ENCODE measurements around the gene DBNDD1. TPM values are rescaled to one million over a fixed set of nuclear protein-coding genes. Genes with fewer than 3 reads are reported as not detected.
"Not testable (repeated sequence)": the region's sequence is repeated elsewhere in the genome, so short reads cannot be mapped to it uniquely, and the experiment has no call there.

DBNDD1 gene
- total RNA-seq, 1 donor from 2014 or later, result 4.2 TPM

GRCh38 chr16:89999831-90000574 is 19.3 kb downstream of the DBNDD1 start:
- Histone ChIP-seq H3K27me3 (ENCODE audit: low read depth) (no peaks in the 10 kb centered on the region), H3K4me1 (no peaks in the 10 kb centered on the region), H3K4me3 (no peak overlapping the region), H3K9me3 (no peaks in the 10 kb centered on the region), H3K27ac (no peak overlapping the region), H3K36me3 (peaks cover 30% of the 10 kb centered on the region)
- ATAC-seq, result peak in 1 of 2 donors; percentile 30
- intact Hi-C loops (cut with DNase I), result no loop called here
- TF ChIP-seq CTCF (IDR thresholded peaks at IDR 0.05), result no peak
- DNase-seq, result no peak

- DNase-seq, result no peak
- peak overlapping the region; percentile 18 for H3K27ac ChIP-seq
- peaks cover 65% of the 10 kb centered on the region for H3K36me3 ChIP-seq
- H3K9me3 ChIP-seq, result no peaks in the 10 kb centered on the region
- ATAC-seq, result no peak
- no peaks in the 10 kb centered on the region for H3K27me3 ChIP-seq (ENCODE audit: low read depth)
- no peak for TF ChIP-seq CTCF (IDR thresholded peaks at IDR 0.05)
- intact Hi-C loops (cut with DNase I), result no loop called here
- H3K4me1 ChIP-seq, result no peaks in the 10 kb centered on the region
- H3K4me3 ChIP-seq, result no peak overlapping the region
These were observed 23.1 kb downstream of the DBNDD1 start for GRCh38 chr16:89996178-89996489.

- H3K9me3 ChIP-seq; DNase-seq; intact Hi-C loops (cut with DNase I); H3K4me3 ChIP-seq; H3K27me3 ChIP-seq (ENCODE audit: low read depth); H3K4me1 ChIP-seq; ATAC-seq: not testable (repeated sequence)
- Histone ChIP-seq H3K36me3 (peaks cover 70% of the 10 kb centered on the region), H3K27ac (peak overlapping the region; percentile 18)
These were observed 23.6 kb downstream of the DBNDD1 start for GRCh38 chr16:89995475-89996177.

GRCh38 chr16:89994721-89995474 is 24.4 kb downstream of the DBNDD1 start:
- H3K9me3 ChIP-seq; intact Hi-C loops (cut with DNase I); H3K27ac ChIP-seq; H3K4me3 ChIP-seq; H3K27me3 ChIP-seq (ENCODE audit: low read depth); H3K4me1 ChIP-seq; DNase-seq: not testable (repeated sequence)
- peak in 1 of 2 donors; percentile 55 for ATAC-seq
- H3K36me3 ChIP-seq, result peaks cover 72% of the 10 kb centered on the region

DNA sequence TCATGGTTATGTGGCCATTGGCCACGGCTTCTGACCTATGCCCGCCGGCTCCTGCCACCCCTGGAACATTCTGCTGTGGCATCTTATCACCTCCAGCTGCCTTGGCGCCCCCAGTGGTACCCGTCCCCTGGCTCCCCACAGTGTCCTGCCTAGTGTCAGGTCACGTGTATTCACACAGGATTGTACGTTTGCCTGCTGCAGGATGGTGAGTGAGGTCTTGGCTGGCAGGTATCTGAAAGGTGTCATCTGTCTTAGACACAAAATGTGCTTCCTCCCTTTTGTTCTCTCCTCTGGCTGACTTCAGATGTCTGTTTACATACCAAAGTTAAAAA is 24.9 kb downstream of the DBNDD1 start:
- Histone ChIP-seq H3K4me1 (no peaks in the 10 kb centered on the region), H3K36me3 (peaks cover 68% of the 10 kb centered on the region), H3K9me3 (no peaks in the 10 kb centered on the region), H3K27me3 (ENCODE audit: low read depth) (no peaks in the 10 kb centered on the region), H3K27ac (no peak overlapping the region), H3K4me3 (no peak overlapping the region)
- no peak for DNase-seq
- intact Hi-C loops (cut with DNase I), result no loop called here
- no peak for TF ChIP-seq CTCF (IDR thresholded peaks at IDR 0.05)
- peak in 1 of 2 donors; percentile 12 for ATAC-seq

- no peak for DNase-seq
- H3K9me3 ChIP-seq, result no peaks in the 10 kb centered on the region
- H3K4me3 ChIP-seq, result no peak overlapping the region
- no peaks in the 10 kb centered on the region for H3K4me1 ChIP-seq
- no peak for ATAC-seq
- H3K27ac ChIP-seq, result no peak overlapping the region
- no peak for TF ChIP-seq CTCF (IDR thresholded peaks at IDR 0.05)
- intact Hi-C loops (cut with DNase I), result no loop called here
- H3K27me3 ChIP-seq (ENCODE audit: low read depth), result no peaks in the 10 kb centered on the region
- peaks cover 68% of the 10 kb centered on the region for H3K36me3 ChIP-seq
These were observed 25.3 kb downstream of the DBNDD1 start for GRCh38 chr16:89993971-89994370.
